Stimulated activated memory B cell treated with anti-CD40 and anti-IgM and Interleukin-4, amounts not matched to agents 10 μg/mL and 1 μg/mL and 100 μg/mL, for 72 hours (primary cell): ENCODE measurements around the gene ANO8.
"Not testable (repeated sequence)": the region's sequence is repeated elsewhere in the genome, so short reads cannot be mapped to it uniquely, and the experiment has no call there.

ENCODE experiments used
- ATAC-seq: fragments of 150-1000 bp; cut with Tn5 transposase; 2 replicates; pipeline ENCODE4 v1.10.0; 2021
- H3K27ac Mint-ChIP-seq: one replicate; pipeline ENCODE4 v1.8.0; 2022; ENCODE audit warnings: mild to moderate bottlenecking, mixed read lengths
- H3K27me3 Mint-ChIP-seq: one replicate; pipeline ENCODE4 v1.8.0; 2022; ENCODE audit warnings: mixed read lengths
- H3K36me3 Mint-ChIP-seq: one replicate; pipeline ENCODE4 v1.8.0; 2022; ENCODE audit warnings: mixed read lengths
- H3K4me1 Mint-ChIP-seq: one replicate; pipeline ENCODE4 v1.8.0; 2022; ENCODE audit warnings: mixed read lengths
- H3K4me3 Mint-ChIP-seq: one replicate; pipeline ENCODE4 v1.8.0; 2022; ENCODE audit warnings: mild to moderate bottlenecking, moderate library complexity, mixed read lengths
- H3K9me3 Mint-ChIP-seq: one replicate; pipeline ENCODE4 v1.8.0; 2022; ENCODE audit warnings: mixed read lengths

The ANO8 gene, protein sequence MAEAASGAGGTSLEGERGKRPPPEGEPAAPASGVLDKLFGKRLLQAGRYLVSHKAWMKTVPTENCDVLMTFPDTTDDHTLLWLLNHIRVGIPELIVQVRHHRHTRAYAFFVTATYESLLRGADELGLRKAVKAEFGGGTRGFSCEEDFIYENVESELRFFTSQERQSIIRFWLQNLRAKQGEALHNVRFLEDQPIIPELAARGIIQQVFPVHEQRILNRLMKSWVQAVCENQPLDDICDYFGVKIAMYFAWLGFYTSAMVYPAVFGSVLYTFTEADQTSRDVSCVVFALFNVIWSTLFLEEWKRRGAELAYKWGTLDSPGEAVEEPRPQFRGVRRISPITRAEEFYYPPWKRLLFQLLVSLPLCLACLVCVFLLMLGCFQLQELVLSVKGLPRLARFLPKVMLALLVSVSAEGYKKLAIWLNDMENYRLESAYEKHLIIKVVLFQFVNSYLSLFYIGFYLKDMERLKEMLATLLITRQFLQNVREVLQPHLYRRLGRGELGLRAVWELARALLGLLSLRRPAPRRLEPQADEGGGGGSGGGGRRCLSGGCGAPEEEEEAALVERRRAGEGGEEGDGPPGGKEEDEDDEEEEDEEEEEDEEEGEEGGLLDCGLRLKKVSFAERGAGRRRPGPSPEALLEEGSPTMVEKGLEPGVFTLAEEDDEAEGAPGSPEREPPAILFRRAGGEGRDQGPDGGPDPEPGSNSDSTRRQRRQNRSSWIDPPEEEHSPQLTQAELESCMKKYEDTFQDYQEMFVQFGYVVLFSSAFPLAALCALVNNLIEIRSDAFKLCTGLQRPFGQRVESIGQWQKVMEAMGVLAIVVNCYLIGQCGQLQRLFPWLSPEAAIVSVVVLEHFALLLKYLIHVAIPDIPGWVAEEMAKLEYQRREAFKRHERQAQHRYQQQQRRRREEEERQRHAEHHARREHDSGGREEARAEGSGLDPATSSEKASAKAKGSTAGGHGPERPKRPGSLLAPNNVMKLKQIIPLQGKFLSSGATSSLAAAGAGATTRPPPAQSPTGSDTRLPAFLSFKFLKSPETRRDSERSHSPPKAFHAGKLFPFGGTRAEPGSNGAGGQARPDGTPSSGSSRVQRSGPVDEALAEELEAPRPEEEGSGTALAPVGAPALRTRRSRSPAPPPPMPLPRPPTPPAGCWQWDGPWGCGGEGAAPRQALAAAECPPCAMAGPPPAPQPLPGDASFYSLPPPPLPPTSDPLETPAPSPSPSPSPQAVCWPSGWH

DNA sequence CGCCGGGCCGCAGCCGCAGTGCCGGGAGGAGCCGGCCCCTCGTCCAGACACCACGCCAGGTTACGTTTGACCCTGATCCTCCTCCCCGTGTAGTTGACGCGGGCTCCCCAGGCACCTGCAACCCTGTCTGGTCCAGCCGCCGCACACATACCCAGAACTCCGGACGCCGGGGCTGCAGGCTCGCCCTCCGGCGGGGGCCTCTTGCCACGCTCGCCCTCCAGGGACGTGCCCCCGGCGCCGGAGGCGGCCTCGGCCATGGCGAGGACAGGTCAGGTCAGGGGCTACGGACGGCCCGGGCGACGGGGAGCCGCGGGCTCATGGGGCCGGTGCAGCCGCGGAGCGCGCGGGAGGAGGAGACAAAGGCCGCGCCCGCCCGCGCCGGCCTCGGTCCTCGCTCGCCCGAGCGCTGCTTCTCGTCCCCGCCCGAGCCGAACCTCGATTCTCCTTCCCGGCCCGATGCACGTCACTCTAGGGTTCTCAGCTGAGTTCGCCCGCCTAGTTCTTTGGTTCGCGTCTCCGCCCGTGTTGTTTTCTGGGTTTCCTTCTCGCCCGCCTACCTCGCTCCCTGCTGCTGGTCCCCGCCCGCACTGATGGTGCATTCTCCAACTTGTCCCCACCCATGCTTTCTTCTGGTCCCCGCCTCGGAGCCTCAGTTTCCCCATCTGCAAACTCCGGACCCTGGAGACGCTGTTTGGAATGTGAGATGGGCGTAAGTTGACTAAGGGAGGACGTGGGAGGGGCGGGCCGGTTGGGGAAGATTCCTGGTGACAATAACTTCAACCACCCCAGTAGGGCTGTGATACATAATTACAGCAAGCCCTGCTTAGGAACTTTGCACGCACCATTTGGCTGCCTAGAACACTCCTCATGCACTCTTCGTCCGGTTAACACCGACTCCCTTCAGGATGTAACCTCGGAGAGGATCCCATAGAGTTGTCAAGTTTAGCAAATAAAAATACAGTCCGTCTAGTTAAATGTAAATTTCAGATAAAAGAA is at the start of gene ANO8:
ANO8 (minus strand) TSS at position 442 of the 996 bp plus-strand sequence; CDS start at position 257, 185 bp downstream.
- peaks cover 2% of the 10 kb centered on the region for H3K9me3 Mint-ChIP-seq
- peak within 1 kb of the TSS; percentile 77 for H3K4me3 Mint-ChIP-seq
- ATAC-seq: peak; percentile 82
- H3K4me1 Mint-ChIP-seq: peaks cover 49% of the 10 kb centered on the region
- H3K27me3 Mint-ChIP-seq: peaks cover 37% of the 10 kb centered on the region
- peak within 1 kb of the TSS; percentile 26 for H3K27ac Mint-ChIP-seq
- no peaks in the 10 kb centered on the region for H3K36me3 Mint-ChIP-seq

DNA sequence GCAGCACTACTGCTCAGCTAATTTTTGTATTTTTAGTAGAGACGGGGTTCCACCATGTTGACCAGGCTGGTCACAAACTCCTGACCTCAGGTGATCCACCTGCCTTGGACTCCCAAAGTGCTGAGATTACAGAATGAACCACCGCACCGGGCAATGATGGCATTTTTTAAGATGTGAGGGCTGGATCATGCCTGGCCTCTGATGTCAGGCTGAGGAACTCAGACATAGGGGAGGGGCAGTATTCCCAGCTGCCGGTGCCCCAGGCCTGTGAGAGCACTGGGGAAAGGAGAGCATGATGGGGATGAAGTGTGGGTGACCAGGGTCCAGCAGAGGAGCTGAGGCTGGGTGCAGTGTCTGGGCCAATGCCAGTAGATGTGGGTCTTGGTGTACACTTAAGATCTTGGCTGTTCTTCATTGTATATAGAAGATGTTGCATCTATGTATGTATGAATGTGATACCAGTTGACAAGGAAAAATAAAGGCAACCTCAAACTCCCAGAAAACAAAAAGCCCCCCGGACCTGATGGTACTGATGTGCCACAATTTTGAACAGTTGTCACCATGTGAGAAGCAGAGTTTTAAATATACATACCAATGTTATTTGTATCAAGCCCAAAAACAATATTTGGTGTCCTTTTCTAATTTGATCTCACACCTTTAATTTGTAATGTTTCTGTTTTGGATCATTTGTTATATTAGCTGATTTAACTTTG is 45.9 kb upstream of the ANO8 start:
- Mint-ChIP-seq H3K27ac (no peak overlapping the region), H3K27me3 (peaks cover 41% of the 10 kb centered on the region), H3K4me1 (peaks cover 19% of the 10 kb centered on the region), H3K36me3 (no peaks in the 10 kb centered on the region), H3K9me3 (no peaks in the 10 kb centered on the region), H3K4me3 (no peak overlapping the region)
- ATAC-seq: no peak

DNA sequence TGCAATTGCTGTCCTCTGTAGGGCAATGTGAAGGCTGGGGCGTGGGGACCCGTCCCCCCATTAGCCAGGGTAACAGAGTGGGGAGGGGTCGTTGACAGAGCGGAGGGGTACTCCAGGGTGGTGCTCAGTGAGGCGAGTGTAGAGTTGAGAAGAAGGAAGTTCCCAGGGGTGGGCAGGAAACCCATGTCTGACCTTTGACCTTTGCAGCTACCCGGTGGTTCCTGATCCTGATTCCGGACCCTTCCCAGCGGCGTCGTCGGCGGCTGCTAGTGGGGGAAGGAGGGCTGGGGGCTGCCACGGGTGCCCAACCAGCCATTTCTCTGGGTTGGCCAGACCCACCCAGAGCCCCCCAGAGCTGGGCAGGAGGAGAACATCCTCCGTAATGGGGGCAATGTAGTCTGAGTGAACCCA is 44.6 kb upstream of the ANO8 start:
- H3K36me3 Mint-ChIP-seq: no peaks in the 10 kb centered on the region
- no peaks in the 10 kb centered on the region for H3K9me3 Mint-ChIP-seq
- no peak overlapping the region for H3K4me3 Mint-ChIP-seq
- H3K4me1 Mint-ChIP-seq: peaks cover 19% of the 10 kb centered on the region
- H3K27ac Mint-ChIP-seq: no peak overlapping the region
- peaks cover 44% of the 10 kb centered on the region for H3K27me3 Mint-ChIP-seq
- ATAC-seq: peak; percentile 42

DNA sequence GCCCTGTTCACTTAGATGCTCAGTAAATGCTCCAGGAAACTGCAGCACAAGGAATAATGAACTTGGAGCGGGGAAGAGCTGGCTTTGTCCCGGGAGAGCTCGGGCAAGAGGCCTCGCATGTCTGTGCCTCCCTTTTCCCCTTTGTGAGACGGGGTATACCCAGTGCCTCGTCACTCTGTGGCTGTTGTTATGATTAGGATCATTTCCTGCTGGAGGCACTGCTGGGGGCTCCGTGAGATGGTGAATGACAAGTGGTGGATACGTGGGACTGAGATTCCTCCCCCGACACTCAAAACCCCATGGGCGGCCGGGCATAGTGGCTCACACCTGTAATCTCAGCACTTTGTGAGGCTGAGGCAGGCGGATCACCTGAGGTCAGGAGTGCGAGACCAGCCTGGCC is 43.6 kb upstream of the ANO8 start:
- Mint-ChIP-seq H3K27ac (no peak overlapping the region), H3K4me1 (peaks cover 19% of the 10 kb centered on the region), H3K4me3 (no peak overlapping the region), H3K27me3 (peaks cover 52% of the 10 kb centered on the region), H3K9me3 (no peaks in the 10 kb centered on the region), H3K36me3 (no peaks in the 10 kb centered on the region)
- no peak for ATAC-seq

DNA sequence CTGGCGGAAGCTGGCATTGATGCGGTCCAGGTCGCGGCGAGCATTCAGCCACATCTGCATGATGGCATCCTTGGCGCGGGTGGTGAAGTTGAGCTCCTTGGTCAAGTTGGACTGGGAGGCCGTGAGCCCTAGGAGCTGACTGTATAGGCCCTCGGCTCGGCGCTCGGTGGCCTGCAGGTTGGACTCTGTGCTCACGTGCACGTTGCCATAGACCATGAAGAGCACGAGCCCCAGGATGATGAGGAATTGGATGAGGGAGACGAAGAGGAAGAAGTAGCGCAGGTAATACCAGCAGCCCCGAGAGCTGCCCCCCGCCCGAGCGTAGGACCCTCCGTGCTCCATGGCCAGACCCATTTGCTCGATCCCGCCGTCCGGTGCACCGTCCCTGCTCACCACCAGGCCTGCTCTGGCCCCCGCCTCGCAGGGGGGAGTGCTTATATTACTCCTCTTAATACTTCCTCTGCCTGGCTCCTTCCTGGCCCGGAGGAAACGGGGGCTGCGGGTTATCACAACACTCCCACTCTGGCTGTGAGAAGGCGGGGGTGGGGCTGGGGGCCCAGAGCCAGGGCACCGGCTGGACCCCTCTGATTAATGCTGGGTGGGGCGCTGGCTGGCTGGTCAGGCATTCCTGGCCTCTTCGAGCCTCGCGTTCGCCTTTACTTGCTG is 42.4 kb upstream of the ANO8 start, which contains the start of gene PLVAP:
PLVAP (minus strand) TSS at position 408 of the 666 bp plus-strand sequence; CDS start at position 354, 54 bp downstream.
- no peaks in the 10 kb centered on the region for H3K36me3 Mint-ChIP-seq
- no peak within 1 kb of the TSS for H3K27ac Mint-ChIP-seq
- H3K4me1 Mint-ChIP-seq: peaks cover 20% of the 10 kb centered on the region
- H3K4me3 Mint-ChIP-seq: no peak within 1 kb of the TSS
- peaks cover 59% of the 10 kb centered on the region for H3K27me3 Mint-ChIP-seq
- no peaks in the 10 kb centered on the region for H3K9me3 Mint-ChIP-seq
- ATAC-seq: no peak

DNA sequence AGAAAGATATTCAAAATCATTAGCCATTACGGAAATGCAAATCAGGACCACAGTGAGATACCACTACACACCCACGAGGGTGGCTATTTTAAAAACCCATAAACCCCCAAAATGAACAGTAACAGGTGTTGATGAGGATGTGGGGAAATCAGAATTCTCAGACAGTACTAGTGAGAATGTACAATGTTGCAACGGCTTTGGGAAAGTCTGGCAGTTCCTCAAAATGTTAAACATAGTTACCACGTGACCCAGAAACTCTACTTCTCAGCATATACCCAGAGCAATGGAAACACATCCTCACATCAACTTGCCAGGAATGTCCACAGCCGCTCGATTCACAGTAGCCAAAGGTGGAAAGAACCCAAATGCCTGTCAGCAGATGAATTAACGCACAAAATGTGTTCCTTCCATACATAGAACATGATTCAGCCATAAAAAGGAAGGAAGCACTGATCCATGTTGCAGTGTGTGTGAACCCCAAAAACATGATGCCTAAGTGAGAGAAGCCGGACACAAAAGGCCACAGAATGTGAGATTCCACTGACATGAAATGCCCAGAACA is 35.5 kb upstream of the ANO8 start:
- Mint-ChIP-seq H3K4me1 (peaks cover 24% of the 10 kb centered on the region), H3K9me3 (peaks cover 2% of the 10 kb centered on the region), H3K27ac (peak overlapping the region; percentile 62), H3K4me3 (peak overlapping the region; percentile 37), H3K27me3 (peaks cover 36% of the 10 kb centered on the region), H3K36me3 (no peaks in the 10 kb centered on the region)
- peak; percentile 97 for ATAC-seq

DNA sequence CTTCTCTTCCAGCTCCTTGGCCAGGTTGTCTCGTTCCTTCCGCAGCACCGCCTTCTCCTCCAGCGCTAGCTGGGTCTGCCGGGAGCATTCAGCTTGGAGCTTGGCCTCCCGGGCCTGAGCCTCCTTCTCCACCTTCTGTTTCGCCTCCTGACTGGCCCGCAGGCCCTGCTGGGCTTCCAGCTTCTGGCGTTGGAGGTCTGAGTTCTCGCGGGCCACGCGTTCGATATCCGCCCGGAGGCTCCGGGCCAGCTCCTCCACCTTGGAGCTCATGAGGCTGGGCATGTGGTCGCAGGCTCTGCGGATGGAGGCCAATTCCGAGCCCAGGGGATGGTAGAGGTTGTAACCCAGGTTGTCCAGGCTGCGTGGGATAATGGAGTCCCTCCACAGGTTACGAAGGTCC is 30.7 kb upstream of the ANO8 start:
- ATAC-seq: no peak
- Mint-ChIP-seq H3K4me3 (no peak overlapping the region), H3K27me3 (peaks cover 55% of the 10 kb centered on the region), H3K4me1 (peaks cover 11% of the 10 kb centered on the region), H3K9me3 (peaks cover 5% of the 10 kb centered on the region), H3K36me3 (no peaks in the 10 kb centered on the region), H3K27ac (no peak overlapping the region)

DNA sequence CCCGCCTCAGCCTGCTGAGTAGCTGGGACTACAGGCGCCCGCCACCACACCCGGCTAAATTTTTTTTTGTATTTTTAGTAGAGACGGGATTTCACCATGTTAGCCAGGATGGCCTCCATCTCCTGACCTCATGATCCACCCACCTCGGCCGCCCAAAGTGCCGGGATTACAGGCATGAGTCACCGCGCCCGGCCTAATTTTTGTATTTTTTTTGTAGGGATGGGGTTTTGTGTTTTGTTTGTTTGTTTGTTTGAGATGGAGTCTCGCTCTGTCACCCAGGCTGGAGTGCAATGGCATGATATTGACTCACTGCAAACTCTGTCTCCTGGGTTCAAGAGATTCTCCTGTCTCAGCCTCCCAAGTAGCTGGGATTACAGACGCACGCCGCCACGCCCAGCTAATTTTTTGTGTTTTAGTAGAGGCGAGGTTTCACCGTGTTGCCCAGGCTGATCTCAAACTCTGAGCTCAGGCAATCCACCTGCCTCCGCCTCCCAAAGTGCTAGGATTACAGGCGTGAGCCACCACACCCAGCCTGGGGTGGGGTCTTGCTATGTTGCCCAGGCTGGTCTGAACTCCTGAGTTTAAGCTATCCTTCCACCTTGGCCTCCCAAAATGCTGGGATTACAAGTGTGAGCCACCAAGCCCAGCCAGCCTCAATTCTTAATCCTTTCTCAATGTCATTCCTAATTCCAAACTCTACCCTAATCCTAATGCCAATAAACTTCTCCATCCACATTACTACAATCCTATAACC is 29.4 kb upstream of the ANO8 start:
- not testable (repeated sequence) for H3K4me3 Mint-ChIP-seq, H3K36me3 Mint-ChIP-seq, ATAC-seq

DNA sequence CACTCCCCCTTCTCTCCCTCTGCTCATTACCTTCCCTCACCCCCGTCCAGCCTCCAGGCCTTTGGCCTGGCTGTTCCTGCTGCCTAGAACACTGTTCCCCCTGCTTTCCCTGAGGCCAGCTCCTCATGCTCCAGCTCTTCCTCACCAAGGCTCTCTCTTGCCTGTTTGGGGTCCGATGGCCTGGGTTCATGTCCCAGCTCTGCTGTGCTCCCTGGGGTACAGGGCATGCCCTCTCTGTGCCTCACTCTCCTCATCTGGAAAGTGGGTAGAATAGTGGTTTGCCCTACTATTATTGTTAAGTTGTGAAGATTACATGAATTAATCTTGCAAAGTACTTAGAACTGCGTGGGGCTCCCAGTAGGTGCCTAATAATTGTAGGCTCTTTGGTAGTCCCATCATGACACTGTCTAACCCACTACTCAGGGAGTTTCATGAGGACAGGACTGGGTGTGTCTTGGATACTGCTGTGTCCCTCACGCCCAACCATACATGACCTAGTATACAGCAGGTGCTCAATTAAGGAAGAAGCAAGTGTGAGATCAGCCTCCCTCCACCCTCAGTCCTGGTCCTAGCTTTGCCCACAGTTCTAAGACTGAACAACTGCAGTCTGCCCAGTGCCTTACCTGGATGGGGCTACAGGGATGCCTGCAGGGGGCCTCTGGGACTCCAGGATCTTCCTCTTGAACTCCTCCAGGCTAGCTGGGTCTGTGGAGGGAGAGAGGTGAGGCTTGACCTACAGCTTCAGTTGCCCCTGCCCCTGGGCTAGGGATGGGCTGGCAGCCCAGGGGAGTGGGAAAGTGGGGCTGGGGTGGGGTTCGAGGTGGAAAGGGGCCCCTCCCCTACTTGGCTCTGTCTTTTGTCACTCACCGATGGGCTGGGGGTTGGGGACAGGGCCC is 25.5 kb upstream of the ANO8 start:
- Mint-ChIP-seq H3K36me3 (no peaks in the 10 kb centered on the region), H3K4me3 (no peak overlapping the region), H3K9me3 (peaks cover 3% of the 10 kb centered on the region), H3K27me3 (peaks cover 54% of the 10 kb centered on the region), H3K27ac (no peak overlapping the region), H3K4me1 (no peaks in the 10 kb centered on the region)
- no peak for ATAC-seq

More for the DNA sequence above, 29.4 kb upstream of the ANO8 start:
- not testable (repeated sequence) for H3K9me3 Mint-ChIP-seq, H3K4me1 Mint-ChIP-seq, H3K27ac Mint-ChIP-seq
- peaks cover 63% of the 10 kb centered on the region for H3K27me3 Mint-ChIP-seq

DNA sequence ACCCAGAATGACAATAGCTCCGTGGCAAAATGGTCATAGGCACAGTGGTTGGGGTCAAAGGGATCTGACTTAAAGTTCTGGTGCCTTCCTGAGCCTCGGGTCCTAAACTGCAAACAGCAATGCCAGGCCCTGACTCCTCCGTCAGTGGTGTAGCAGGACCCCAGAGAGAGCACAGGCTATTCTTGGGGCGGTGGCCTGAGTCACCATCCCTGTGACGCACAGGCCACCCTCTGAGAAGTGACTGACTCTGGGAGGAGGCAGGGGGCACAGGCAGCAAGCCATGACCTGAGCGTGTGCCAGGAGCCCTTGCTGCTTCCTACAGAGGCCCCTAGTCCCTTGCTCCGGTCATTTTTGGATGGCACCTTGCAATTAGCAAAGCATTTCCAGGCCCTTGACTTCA is 23.7 kb upstream of the ANO8 start:
- no peak for ATAC-seq
- H3K27ac Mint-ChIP-seq: no peak overlapping the region
- no peak overlapping the region for H3K4me3 Mint-ChIP-seq
- H3K36me3 Mint-ChIP-seq: no peaks in the 10 kb centered on the region
- H3K4me1 Mint-ChIP-seq: no peaks in the 10 kb centered on the region
- H3K27me3 Mint-ChIP-seq: peaks cover 52% of the 10 kb centered on the region
- H3K9me3 Mint-ChIP-seq: no peaks in the 10 kb centered on the region

DNA sequence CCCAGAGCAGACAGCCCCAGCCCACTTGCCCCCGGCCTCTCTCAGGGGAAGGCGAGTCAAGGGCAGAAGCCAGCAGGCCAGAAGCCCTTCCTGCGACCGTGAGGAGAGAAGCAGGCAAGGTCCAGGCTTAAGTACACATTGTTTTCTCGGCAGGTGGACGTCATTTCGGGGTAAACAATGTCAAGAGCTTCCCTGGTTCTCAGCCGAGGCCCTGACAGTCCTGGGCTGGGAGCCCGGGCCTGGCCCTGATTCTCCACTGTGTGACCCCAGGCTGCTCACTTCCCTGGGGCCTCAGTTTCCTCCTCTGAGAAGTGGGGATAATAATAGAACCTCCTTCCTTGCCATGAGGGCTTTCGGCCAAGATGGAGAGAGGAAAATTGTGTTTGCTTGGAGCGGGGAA is 23.1 kb upstream of the ANO8 start:
- Mint-ChIP-seq H3K4me1 (no peaks in the 10 kb centered on the region), H3K9me3 (no peaks in the 10 kb centered on the region), H3K27me3 (peaks cover 54% of the 10 kb centered on the region), H3K36me3 (no peaks in the 10 kb centered on the region), H3K27ac (no peak overlapping the region), H3K4me3 (no peak overlapping the region)
- no peak for ATAC-seq
